Stomach (tissue), 4 donors: Measurements from ENCODE around the gene SRSF6.

Experiments used
- EP300 ChIP-seq: sonication (generic); formaldehyde crosslinking; IDR thresholded peaks from one replicate; pipeline ENCODE4 v1.6.1; 2017; ENCODE audit warnings: antibody characterized with exemption
- POLR2A ChIP-seq, 4 donors: fragments of 450-650 bp; IDR thresholded peaks; one replicate each; pipeline ENCODE4 v1.6.1; 2016; ENCODE audit warnings: antibody characterized with exemption in 4 of 4, control low read depth in 2 of 4, mild to moderate bottlenecking in 1 of 4, moderate library complexity in 1 of 4
- TF ChIP-seq, protein P1 (sequence below), 7 experiments: fragments of 450-650 bp in 4 of 7; fragments of 200-600 bp in 3 of 7; sonication (generic) in 3 of 7; IDR thresholded peaks; one replicate each; pipeline ENCODE4 v1.5.1; 2016 to 2019; ENCODE audit warnings: antibody characterized with exemption in 7 of 7, control low read depth in 2 of 7, mild to moderate bottlenecking in 1 of 7

DNA sequence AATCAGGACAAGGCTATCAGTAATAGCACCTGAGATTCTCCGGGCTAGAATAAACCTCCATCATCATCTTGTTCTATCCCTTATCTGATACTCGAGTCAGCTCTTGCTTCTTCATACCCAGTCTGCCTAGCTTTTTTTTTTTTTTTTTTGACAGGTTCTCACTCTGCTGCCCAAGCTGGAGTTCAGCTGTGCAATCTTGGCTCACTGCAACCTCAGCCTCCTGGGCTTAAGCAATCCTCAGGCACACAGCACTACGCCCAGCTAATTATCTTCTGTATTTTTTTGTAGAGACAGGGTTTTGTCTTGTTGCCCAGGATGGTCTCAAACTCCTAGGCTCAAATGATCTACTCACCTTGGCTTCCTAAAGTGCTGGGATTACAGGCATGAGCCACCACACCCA is 19.5 kb downstream of the SRSF6 start:
- TF ChIP-seq EP300 (no peak), POLR2A (IDR thresholded peaks at IDR 0.05) (no peak)
- TF ChIP-seq, protein P1, sequence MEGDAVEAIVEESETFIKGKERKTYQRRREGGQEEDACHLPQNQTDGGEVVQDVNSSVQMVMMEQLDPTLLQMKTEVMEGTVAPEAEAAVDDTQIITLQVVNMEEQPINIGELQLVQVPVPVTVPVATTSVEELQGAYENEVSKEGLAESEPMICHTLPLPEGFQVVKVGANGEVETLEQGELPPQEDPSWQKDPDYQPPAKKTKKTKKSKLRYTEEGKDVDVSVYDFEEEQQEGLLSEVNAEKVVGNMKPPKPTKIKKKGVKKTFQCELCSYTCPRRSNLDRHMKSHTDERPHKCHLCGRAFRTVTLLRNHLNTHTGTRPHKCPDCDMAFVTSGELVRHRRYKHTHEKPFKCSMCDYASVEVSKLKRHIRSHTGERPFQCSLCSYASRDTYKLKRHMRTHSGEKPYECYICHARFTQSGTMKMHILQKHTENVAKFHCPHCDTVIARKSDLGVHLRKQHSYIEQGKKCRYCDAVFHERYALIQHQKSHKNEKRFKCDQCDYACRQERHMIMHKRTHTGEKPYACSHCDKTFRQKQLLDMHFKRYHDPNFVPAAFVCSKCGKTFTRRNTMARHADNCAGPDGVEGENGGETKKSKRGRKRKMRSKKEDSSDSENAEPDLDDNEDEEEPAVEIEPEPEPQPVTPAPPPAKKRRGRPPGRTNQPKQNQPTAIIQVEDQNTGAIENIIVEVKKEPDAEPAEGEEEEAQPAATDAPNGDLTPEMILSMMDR (IDR thresholded peaks at IDR 0.05) = no peak
